NCI-H2196 treated with DMSO at 0.1 percent for 48 hours (cell line): ENCODE results near the gene MRC1.
"Not testable (repeated sequence)": the region's sequence is repeated elsewhere in the genome, so short reads cannot be mapped to it uniquely, and the experiment has no call there.

Source experiments
- DNase-seq: peaks from one replicate; lab custom pipeline; 2025; ENCODE audit not compliant: unreplicated experiment; lab: John Stamatoyannopoulos, UW

Gene MRC1

DNA sequence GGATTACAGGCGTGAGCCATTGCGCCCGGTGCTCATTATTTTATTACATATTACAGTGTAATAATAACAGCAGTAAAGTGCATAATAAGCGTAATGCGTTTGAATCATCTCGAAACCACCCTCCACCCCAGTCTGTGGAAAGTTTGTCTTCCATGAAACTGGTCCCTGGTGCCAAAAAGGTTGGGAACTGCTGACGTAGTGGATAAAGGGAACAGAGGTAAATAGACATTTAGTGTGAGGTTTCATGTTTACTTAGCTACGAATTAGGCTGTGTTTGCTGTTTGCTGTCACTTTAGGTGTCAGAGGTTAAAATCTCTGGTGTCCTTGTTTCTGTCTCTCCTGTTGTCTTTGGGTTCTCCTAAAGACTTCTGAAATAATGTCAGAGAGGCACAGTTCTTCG, 82.3 kb downstream of the MRC1 start:
- no peak for DNase-seq

DNA sequence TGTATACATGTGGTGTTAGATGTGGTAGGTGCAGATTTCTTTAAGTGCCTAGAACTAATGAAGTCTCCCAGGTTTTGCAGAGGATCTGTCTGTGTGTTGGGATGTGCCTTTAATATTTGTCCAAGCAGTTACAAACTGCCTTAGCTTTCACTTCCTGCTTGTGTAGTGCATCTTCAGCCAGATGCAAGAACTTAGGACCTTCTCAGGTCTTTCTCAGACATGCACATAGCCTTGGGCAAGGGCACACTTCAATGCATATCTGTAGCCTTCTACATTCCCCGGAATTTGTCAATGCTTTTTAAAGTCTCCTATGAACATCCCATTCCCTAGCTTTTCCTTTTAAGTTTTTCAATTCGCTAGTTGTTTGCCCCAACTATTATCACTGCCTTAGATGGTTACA, 95.4 kb downstream of the MRC1 start:
- no peak for DNase-seq

DNA sequence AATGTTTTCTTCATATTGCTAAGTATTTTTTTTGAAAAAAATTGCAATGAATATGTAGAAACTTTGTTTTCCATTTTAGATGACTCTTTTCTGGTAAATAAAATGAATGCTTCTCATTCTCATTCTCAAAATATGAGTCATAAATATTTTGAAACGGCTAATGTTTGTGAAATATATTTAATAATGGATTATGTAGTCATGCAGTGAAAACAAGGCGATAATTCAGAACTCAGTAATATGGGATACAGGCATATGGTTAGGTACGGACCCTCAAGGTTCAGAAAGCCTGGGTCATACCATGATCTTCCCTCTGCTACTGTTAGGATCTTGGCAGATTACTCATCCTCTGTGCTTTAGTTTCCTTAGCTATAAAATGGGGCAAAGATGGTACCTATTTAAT, 96.3 kb downstream of the MRC1 start:
- DNase-seq, result no peak

- DNase-seq, result no peak
Measured at GRCh38 chr10:17906002-17906401, 96.9 kb downstream of the MRC1 start.

- no peak for DNase-seq
Measured at GRCh38 chr10:17907641-17908040, 98.5 kb downstream of the MRC1 start.

DNA sequence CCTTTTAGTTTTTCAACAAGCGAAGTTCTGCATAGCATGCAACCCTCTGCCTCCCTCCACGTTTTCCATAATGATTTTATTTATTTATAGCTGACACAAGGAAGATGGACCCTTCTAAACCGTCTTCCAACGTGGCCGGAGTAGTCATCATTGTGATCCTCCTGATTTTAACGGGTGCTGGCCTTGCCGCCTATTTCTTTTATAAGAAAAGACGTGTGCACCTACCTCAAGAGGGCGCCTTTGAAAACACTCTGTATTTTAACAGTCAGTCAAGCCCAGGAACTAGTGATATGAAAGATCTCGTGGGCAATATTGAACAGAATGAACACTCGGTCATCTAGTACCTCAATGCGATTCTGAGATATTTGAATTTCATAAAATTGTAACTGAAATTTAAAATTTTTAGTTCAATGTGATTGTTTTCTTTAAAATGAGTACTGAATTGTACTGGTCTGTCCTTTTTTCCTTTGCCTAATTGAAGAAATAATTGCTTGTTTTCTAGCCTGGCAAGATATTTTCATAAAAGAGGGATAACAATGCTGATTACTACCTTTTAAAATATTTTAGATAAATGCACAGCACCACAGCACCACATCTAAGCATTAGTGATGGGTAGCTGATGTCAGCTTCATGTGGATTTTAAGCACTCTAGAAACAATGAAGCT, 101.1 kb downstream of the MRC1 start:
- no peak for DNase-seq

GRCh38 chr10:17912754-17913153, 103.6 kb downstream of the MRC1 start:
- DNase-seq, result no peak

- DNase-seq, result no peak
Measured at GRCh38 chr10:17913604-17914003, 104.5 kb downstream of the MRC1 start.

GRCh38 chr10:17914169-17915045, 105.3 kb downstream of the MRC1 start:
- DNase-seq, result no peak

- no peak for DNase-seq
Measured at GRCh38 chr10:17915181-17915580, 106.0 kb downstream of the MRC1 start.

GRCh38 chr10:17918187-17918903, 109.2 kb downstream of the MRC1 start:
- DNase-seq, result no peak

- no peak for DNase-seq
Measured at GRCh38 chr10:17921378-17921777, 112.2 kb downstream of the MRC1 start.

DNA sequence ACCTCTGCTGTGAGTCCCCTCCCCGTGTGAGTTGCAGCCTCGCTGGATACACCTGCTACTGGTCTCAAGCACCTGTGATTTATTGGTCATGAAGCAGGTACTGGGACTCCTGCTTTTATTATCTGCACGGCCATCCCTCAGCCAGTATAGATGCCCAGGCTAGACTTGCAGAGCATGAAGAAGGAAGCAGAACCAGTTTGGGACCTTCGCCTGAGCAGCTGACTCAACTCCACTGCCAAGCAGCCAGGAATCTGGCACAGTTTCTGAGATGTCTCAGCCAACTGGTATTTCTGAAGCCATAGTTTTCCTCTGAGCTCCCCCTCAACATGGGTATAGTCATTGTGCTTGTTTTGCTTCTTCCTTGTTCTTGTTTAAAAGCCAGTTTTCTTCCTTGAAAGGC, 114.6 kb downstream of the MRC1 start:
- no peak for DNase-seq

- DNase-seq, result no peak
Measured at GRCh38 chr10:17943033-17943745, 134.0 kb downstream of the MRC1 start.

- not testable (repeated sequence) for DNase-seq
Measured at GRCh38 chr10:17950269-17950668, 141.1 kb downstream of the MRC1 start.

- no peak for DNase-seq
Measured at GRCh38 chr10:17950726-17951125, 141.6 kb downstream of the MRC1 start.

DNA sequence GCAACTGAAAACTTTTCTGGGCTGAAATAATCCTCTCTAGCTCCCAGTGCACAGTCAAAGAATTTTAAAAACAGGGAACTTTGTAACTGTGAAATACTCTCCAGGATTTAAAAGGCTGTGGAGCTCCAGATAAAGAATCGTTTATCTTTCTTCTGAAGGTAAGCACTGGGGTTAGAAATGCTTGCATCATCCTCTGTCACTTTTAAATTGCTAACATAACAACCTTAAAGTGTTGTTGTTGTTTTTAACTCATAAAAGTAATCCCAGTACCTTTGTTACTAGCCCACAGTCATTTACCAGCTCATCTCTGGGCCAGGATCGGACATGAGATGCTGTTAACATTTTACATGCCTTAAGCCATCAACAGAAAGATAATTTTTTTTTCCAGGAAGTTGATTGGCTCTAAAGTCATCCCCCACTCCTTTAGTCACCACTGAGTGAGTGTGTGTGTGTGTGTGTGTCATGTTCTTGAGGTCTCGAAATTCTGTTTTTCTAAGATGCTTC, 142.8 kb downstream of the MRC1 start, which contains the start of gene SLC39A12:
SLC39A12 (plus strand) TSS at position 51 of the 504 bp plus-strand sequence. CDS start 1,359 bp downstream, outside the sequence.
- no peak for DNase-seq

- DNase-seq, result not testable (repeated sequence)
Measured at GRCh38 chr10:17954372-17954771, 145.2 kb downstream of the MRC1 start.

GRCh38 chr10:17954861-17955260, 145.7 kb downstream of the MRC1 start:
- no peak for DNase-seq

DNA sequence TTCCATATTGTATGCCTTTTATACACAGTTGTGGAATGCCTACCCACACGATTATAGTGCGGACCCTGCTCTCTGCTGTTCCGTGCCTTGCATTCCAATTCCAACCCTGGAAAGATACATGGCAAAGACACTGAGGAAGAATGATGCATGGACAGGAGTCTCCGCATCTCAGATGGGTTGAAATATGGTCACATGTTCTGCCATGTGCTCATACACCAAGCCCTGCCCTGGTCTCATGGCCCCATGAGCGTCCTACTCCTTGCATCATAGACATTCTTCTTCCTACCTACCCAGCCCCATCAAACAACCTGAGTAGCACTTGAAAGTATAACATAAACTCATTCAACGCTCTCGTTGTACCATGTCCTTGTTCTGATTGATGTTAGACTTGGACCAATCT, 148.9 kb downstream of the MRC1 start:
- no peak for DNase-seq

DNA sequence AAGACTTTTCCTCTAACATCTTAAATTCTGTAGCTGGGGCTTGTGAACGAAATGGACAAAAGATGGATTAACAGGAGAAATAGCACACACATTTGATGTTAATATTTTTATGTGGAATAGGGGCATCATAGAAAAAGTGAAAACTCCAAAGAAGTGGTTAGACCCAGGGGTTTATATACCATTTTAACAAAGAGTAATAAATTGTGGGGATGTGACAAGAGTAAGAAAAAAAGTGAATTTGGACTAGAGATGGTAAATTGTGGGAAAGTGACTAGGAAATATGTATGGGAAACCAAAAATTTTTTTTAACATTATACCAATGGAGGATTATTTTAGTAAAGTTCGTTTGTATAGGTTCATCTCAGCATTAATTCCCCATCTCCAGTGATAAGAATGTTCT, 150.7 kb downstream of the MRC1 start:
- DNase-seq, result no peak
